Mesothelial cell of epicardium (in vitro differentiated cells): ENCODE measurements around the gene LTBR. TPM values are rescaled to one million over a fixed set of nuclear protein-coding genes. Genes with fewer than 3 reads are reported as not detected.

Experiments
- DNase-seq, 2 experiments: peaks; one replicate each; pipeline ENCODE4 v3.0.0; 2021; ENCODE audit warnings: low spot score in 2 of 2; ENCODE audit not compliant: unreplicated experiment in 2 of 2
- H3K27ac Mint-ChIP-seq: 2 replicates; pipeline ENCODE4 v1.8.0; 2021; ENCODE audit warnings: mixed read lengths
- H3K27me3 Mint-ChIP-seq: 2 replicates; pipeline ENCODE4 v1.8.0; 2021; ENCODE audit warnings: low read depth, mixed read lengths
- H3K36me3 Mint-ChIP-seq: 2 replicates; pipeline ENCODE4 v1.8.0; 2021; ENCODE audit warnings: mixed read lengths
- H3K4me1 Mint-ChIP-seq: 2 replicates; pipeline ENCODE4 v1.8.0; 2021; ENCODE audit warnings: mixed read lengths
- H3K4me3 Mint-ChIP-seq: 2 replicates; pipeline ENCODE4 v1.8.0; 2021; ENCODE audit warnings: mild to moderate bottlenecking, moderate library complexity, mixed read lengths
- H3K9me3 Mint-ChIP-seq: 2 replicates; pipeline ENCODE4 v1.8.0; 2021; ENCODE audit warnings: mixed read lengths
- total RNA-seq: library from RNA; stranded (reverse); gene quantifications from 3 replicates; pipeline ENCODE4 v1.2.1, GENCODE V29; 2021
- TF ChIP-seq, protein P1 (sequence below): fragments of 200-600 bp; sonication (generic); IDR thresholded peaks from one replicate; pipeline ENCODE4 v1.5.0; 2021; ENCODE audit warnings: antibody characterized with exemption; ENCODE audit not compliant: unreplicated experiment

The LTBR gene
- total RNA-seq, 1 donor from 2014 or later = 66.8 TPM

DNA sequence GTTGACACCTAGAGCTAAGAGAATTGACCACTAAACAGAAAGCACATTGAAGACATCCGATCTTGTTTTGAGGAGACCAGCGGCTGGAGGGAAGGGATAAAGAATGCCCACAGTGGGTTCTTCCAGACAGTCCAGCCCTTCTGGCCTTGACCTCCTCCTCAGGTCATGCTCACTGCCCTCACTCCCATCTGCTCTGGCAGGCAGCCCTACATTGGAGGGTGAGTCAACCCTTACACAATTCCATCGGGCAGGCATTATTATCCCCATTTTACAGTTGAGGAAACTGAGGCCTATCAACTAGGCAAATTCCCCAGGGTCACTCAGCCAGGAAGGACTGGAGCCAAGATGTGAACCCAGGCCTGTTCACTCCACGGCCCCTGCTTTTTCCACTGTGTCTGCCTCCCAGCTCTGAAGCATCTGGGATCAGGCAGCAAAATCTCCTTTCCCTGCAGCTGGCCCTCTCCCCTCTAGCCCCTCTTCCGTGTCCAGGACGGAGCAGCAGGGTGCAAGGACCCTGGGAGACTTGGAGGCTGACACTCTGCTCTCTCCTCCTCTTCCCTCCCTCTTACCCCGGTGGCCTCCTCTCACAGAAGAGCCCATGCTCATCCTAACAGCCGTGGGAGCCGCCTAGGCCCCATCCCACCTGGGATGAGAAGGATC, 13.9 kb upstream of the LTBR start:
- Mint-ChIP-seq H3K36me3 (no peaks in the 10 kb centered on the region), H3K9me3 (no peaks in the 10 kb centered on the region), H3K4me1 (peaks cover 48% of the 10 kb centered on the region), H3K27ac (no peak overlapping the region), H3K4me3 (no peak overlapping the region), H3K27me3 (no peaks in the 10 kb centered on the region)
- TF ChIP-seq, protein P1, sequence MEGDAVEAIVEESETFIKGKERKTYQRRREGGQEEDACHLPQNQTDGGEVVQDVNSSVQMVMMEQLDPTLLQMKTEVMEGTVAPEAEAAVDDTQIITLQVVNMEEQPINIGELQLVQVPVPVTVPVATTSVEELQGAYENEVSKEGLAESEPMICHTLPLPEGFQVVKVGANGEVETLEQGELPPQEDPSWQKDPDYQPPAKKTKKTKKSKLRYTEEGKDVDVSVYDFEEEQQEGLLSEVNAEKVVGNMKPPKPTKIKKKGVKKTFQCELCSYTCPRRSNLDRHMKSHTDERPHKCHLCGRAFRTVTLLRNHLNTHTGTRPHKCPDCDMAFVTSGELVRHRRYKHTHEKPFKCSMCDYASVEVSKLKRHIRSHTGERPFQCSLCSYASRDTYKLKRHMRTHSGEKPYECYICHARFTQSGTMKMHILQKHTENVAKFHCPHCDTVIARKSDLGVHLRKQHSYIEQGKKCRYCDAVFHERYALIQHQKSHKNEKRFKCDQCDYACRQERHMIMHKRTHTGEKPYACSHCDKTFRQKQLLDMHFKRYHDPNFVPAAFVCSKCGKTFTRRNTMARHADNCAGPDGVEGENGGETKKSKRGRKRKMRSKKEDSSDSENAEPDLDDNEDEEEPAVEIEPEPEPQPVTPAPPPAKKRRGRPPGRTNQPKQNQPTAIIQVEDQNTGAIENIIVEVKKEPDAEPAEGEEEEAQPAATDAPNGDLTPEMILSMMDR = no peak
- no peak for DNase-seq

DNA sequence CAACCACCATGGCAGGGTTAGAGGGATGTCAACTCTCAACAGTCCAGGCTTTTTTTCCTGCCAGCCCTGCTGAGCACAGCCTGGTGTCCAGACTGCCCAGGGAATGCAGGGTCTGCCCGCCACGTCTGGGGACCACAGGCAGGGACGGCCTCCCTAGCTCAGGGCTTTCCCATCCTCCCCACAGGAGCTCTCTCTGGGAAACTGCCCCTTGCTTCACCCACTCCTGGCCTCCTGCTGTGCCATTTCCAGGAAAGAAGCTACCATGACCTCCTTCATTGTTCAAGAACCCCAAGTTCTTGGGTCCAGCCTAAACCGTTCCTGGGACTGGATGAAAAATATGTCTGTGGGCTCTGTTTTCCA, 13.4 kb upstream of the LTBR start:
- no peaks in the 10 kb centered on the region for H3K36me3 Mint-ChIP-seq
- no peak overlapping the region for H3K4me3 Mint-ChIP-seq
- no peaks in the 10 kb centered on the region for H3K27me3 Mint-ChIP-seq
- H3K27ac Mint-ChIP-seq = peak overlapping the region; percentile 89
- DNase-seq = no peak
- TF ChIP-seq, protein P1 = no peak
- no peaks in the 10 kb centered on the region for H3K9me3 Mint-ChIP-seq
- H3K4me1 Mint-ChIP-seq = peaks cover 53% of the 10 kb centered on the region

DNA sequence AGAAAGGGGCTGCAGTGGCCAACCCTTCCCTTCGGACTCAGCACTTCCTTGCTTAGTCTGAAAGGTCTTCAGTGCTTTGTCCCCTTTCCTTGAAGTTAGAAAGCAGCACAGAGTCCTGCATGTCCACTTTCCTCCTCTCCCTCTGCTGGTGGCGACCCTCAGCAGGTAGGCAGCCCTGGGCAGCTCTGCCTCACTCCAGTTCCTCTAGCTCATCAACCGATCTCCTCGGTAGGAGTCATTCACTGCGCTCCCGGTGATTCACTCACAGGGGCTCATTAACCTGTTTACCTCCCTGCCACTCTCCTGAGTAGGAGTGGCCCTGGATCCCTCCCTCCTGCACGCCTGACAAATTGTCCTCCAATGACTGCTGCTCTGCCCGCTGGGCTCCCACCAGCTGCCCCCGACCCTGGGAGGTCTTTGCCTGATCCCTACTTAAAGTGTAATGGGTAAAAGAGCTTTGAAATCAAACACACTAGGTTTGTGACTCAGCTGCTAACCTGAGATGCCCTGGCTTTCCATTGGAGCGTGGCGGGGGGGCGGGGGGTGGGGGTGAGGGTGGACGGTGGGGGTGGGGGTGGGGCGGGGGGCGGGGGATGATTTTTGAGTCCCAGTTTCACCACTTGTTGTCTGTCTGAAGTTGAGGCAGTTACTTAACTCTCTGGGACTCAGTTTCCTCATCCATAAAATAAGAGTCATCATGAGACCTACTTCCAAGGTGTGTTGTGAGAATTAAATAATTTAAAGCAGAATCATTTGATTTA, 12.8 kb upstream of the LTBR start:
- Mint-ChIP-seq H3K27me3 (no peaks in the 10 kb centered on the region), H3K9me3 (no peaks in the 10 kb centered on the region), H3K27ac (peak overlapping the region; percentile 89), H3K4me1 (peaks cover 60% of the 10 kb centered on the region), H3K36me3 (no peaks in the 10 kb centered on the region), H3K4me3 (peak overlapping the region; percentile 51)
- TF ChIP-seq, protein P1 = no peak
- DNase-seq = no peak

DNA sequence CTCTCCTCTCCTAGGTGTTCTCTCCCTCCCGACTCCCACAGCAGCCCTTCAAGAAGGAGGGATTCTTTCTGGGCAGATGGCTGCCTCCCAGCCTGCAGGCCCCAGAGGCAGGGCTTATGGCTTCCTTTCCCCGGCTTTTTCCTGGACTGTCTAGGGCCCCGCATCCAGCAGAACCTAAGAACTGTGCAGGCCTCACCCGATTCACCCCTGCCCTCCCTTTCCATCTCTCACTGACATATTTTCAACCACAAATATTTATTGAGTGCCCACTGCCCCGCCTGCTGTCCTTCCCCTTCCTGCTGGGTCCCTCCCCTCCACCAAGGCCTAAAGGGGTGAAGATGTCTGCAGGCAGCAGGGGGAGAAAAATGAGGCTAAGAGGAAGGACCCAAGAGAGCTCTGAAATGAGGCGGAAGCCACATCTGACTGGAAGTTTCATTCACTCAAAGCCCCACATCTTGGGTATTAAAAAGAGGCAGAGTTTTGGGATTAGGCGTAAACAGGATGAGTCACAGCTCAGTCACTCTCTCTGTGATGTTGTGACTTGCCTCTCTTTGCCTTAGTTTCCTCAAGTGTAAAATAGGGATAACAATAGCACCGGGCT, 11.5 kb upstream of the LTBR start:
- TF ChIP-seq, protein P1 = no peak
- Mint-ChIP-seq H3K27me3 (no peaks in the 10 kb centered on the region), H3K4me1 (peaks cover 69% of the 10 kb centered on the region), H3K9me3 (no peaks in the 10 kb centered on the region), H3K36me3 (no peaks in the 10 kb centered on the region), H3K27ac (peak overlapping the region; percentile 91), H3K4me3 (peak overlapping the region; percentile 24)
- DNase-seq = no peak

DNA sequence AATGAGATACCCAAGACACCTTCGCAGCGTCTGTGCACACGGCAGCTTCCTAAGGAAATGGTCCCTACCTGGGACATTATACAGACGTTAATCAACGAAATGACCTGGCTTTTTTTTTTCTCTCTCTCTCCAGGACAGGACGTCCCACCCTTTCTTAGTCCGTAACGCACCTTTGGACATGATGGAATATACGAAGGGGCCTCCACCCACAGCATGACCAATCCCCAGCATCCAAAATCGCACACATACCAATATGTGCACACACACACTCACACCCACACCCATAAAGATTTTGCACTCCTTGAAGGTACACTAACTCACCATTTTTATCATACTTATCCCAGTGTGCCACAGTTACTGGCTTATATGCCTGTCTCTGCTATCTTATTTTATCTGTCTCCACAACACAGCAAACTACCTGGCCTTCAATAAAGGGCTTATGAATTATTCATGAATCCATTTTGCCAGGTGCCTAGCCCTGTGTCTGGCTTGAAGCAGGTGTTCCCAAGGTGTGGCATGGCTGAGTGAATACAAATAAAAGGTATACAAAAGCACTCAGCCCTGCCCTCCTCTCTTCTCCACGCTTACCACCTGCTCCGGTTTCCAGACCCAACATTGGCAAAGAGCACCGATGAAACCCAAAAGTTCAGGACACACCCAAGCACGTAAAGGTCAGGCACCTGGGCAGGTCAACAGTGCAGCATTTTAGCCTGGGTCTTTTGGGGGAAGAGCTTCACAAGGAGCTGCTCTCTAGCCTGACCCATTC, 10.8 kb upstream of the LTBR start:
- Mint-ChIP-seq H3K9me3 (no peaks in the 10 kb centered on the region), H3K4me1 (peaks cover 70% of the 10 kb centered on the region), H3K27ac (peak overlapping the region; percentile 91), H3K27me3 (no peaks in the 10 kb centered on the region), H3K4me3 (peak overlapping the region; percentile 4), H3K36me3 (no peaks in the 10 kb centered on the region)
- DNase-seq = no peak
- TF ChIP-seq, protein P1 = no peak
